Stimulated activated CD8-positive, alpha-beta memory T cell treated with anti-CD3 and anti-CD28 coated beads, Interleukin-2, amount 100 ng/mL, for 48 hours (primary cell): ENCODE measurements around the gene GSTA3.
"Not testable (repeated sequence)": the region's sequence is repeated elsewhere in the genome, so short reads cannot be mapped to it uniquely, and the experiment has no call there.

Experiments used
- DNase-seq, 2 donors: peaks; one replicate each; pipeline ENCODE4 v3.0.0-alpha.2; 2020; ENCODE audit warnings: low read depth in 2 of 2

The GSTA3 gene

GRCh38 chr6:52910091-52910490 lies 593 bp upstream of the GSTA3 start:
- DNase-seq = no peak

GRCh38 chr6:52909131-52909530 lies 367 bp downstream of the GSTA3 start:
- no peak for DNase-seq

DNA sequence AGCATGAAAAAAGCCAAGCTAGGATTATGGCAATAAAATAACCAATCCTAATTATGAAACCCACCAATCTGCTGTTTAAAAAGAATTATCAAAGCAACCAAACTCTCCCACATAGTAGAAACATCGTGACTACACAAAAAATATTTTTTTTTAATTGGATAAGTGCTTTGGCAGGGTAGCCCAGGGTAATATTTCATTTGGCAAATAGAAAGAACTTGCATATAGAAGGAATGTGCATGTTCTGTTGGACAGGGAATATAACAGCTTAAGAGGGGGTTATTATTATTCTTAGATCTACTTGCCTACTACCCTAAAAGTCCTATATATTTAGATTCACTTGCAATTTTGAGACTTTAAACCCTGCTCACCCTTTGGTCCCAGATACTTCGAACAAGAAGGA lies 972 bp downstream of the GSTA3 start:
- DNase-seq = no peak

GRCh38 chr6:52904562-52905279 lies 4.8 kb downstream of the GSTA3 start:
- no peak for DNase-seq

- no peak for DNase-seq
Observed at GRCh38 chr6:52900536-52900935, 9.0 kb downstream of the GSTA3 start.

- not testable (repeated sequence) for DNase-seq
Observed at GRCh38 chr6:52895790-52896189, 13.7 kb downstream of the GSTA3 start.

DNA sequence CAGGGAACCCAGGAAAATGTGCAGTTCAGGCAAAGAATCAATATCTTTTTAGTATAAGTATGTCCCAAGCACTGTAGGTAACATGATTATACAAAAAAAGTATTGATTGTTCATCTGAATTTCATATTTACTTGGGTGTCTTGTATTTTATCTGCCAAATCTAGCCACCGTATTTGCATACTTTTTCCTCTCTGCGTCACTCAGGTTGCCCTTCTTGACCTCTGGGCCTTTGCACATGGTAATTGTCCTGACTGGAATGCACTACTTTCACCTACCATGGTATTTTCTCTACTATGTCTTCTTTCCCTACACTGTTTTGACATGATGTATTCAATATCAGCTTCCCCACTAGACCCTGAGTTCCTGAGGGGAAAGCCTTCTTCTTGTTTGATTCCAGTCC lies 15.2 kb downstream of the GSTA3 start:
- DNase-seq = no peak

DNA sequence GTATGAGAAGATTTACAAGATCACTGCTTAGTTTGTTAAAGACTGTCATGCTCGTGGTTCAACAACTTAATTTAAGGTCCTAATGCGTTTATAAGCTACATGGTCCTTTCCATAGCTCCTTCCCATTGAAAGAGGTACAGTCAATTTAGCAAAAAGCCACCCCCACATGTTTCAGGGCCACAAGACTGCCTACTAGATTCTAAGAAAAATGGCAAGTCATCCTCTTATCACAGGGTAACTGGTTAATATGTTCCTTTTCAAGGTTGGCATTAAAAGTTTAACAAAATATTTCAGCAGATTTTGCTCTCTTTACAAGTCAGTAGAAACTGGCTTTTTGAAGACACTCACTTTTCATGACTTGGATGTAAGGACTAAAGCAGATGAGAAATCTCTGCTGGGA lies 15.7 kb downstream of the GSTA3 start:
- no peak for DNase-seq

DNA sequence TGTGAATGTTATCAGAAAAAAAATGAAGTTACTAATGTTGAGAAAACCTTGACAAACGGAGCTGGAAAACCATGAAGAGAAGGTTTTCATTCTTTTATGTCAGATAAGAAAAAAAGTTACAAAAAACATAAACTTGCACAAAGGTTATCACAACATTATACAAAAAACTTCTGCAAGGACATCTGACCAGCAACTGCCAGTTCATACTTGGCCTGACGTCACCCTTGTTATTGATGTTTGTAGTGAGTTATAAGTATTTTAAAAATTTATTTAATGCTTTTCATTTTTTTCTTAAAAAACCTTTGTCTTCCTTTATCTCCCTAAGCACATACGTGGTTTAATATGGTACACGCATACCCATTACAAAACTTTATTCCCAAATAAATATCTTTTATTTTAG lies 16.3 kb downstream of the GSTA3 start:
- DNase-seq = no peak

DNA sequence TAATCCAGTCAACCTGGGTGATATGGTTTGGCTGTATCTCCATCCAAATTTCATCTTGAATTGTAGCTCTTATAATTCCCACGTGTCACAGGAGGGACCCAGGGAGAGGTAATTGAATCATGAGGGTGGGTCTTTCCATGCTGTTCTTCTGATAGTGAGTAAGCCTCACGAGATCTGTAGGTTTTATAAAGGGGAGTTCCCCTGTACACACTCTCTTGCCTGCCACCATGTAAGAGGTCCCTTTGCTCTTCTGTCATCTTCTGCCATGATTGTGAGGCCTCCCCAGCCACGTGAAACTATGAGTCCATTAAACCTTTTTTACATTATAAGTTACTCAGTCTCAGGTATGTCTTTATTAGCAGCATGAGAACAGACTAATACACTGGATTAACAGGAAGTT lies 19.5 kb downstream of the GSTA3 start:
- no peak for DNase-seq

GRCh38 chr6:52887910-52888524 lies 21.5 kb downstream of the GSTA3 start:
- no peak for DNase-seq

DNA sequence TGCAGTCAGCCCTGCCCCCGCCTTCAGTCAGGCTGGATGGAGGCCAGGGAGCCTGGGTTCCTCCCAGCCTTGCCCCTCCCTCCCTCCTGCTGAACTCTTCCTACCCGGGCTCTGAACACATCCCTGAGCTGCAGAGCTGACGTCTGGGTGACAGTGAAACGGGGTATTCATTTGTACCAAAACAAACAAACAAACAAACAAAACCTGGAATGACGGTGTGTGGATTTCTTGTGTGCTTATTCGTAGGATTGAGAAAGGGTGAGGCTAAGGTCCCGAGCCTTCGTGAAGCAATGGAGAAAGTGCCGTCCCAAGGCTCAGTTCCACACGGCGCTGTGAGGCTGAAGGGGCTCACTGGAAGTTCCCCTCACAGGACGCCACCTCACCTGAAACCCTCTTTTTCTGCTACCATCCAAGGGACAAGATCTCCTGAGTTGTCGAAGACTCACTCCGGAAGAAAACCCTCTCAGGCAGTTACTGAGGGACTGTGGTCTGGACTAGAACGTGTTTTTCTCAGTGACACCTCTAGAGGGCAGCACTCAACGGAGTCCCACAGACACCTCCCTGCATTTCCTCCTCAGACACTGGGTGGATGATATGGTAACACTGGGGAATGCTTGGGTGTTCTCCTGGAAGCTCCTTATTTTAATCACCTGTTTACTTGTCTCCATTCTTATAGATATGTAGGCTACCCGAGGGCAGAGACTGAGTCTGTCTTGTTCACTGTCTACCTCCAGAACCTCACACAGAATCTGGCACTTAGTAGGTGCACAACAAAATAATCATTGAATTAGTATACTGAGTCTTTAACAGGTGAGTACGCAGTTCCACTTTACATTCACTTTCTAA lies 27.3 kb downstream of the GSTA3 start:
- DNase-seq = peak; percentile 13 to 41

DNA sequence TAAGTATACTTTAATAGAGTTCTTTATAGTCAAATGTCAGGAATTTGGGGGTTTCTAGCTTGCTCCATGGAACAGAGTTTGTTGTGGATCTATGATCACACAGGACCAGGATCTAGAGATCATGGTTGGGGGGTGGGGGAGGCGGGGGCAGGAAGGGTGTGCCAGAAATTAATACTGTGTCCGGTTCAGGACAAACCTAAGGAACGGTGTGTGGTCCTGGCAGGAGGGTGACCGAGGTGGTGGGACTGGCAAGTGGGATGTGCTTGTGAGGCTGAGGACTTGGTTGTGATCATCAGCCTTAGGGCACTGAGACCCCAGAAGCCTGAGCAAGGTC lies 27.9 kb downstream of the GSTA3 start:
- DNase-seq = no peak

DNA sequence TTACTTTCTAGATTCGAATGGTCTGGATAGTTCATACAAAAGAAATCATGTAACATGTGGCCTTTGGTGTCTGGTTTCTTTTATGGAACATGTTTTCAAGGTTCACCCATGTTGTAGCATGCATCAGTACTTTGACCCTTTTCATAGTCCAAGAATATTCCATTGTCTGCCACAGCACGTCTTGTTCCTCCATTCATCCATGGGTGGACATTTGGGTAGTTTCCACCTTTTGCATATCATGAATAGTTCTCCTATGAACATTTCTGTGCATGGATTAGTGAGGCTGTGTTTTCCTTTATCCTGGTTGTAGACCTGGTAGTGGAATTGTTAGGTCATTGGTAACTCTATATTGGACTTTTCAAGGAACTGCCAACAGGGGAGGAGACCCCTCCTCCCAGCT lies 31.7 kb downstream of the GSTA3 start:
- DNase-seq = no peak

- DNase-seq = no peak
Observed at GRCh38 chr6:52877168-52877567, 32.3 kb downstream of the GSTA3 start.

GRCh38 chr6:52876056-52876787 lies 33.3 kb downstream of the GSTA3 start:
- no peak for DNase-seq

- DNase-seq = no peak
Observed at GRCh38 chr6:52872031-52872430, 37.5 kb downstream of the GSTA3 start.

GRCh38 chr6:52871621-52872020 lies 37.9 kb downstream of the GSTA3 start:
- no peak for DNase-seq

DNA sequence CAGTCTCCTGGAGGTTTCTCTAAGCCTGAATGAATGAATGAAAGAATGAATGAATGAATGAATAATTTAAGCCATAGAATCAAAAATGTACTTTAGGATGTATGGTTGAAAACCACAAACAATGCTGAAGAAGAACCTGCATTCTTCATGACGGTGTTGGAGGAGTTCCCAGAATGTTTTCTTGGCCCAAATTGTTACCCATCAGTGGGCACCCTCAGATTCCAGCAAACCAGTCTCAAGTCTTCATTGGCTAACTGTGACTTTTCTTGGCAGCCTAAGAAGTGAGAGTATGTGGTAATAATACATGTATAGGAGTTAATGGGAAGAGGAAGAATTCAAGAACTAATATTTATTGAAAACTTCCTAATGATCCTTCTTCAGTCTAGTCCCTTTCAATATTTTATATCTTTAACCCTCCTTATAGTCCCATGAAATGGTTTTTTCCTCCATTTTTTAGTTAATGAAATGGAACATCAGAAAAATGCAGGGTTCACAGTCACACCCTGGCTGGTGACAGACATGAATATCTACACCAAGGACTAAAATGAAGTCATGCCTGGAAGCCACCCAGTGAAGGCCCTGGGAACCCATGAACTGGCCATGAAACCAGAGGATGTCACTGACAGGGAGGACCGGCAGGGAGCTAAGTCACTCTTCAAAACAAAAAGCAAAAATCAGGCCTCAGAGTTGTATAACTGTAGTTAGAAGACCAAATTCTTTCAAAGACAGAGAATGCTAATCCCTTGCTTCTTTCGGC lies 39.0 kb downstream of the GSTA3 start:
- not testable (repeated sequence) for DNase-seq

DNA sequence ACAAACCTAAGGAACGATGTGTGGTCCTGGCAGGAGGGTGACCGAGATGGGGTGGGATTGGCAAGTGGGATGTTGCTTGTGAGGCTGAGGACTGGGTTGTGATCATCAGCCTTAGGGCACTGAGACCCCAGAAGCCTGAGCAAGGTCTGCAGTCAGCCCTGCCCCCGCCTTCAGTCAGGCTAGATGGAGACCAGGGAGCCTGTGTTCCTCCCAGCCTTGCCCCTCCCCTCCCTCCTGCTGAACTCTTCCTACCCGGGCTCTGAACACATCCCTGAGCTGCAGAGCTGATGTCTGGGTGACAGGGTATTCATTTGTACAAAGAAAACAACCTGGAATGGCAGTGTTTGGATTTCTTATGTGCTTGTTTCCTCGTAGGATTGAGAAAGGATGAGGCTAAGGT lies 40.6 kb downstream of the GSTA3 start:
- DNase-seq = not testable (repeated sequence)

- DNase-seq = no peak
Observed at GRCh38 chr6:52868240-52868639, 41.3 kb downstream of the GSTA3 start.
